Smooth muscle cell (in vitro differentiated cells): ENCODE results near the gene PTPRO. TPM values are rescaled to one million over a fixed set of nuclear protein-coding genes. Genes with fewer than 3 reads are reported as not detected.
A peak's percentile ranks its signal among the peaks of the same experiment; 100 is the strongest.

Experiments
- DNase-seq: peaks from one replicate; lab custom pipeline; 2025; ENCODE audit not compliant: unreplicated experiment; lab: John Stamatoyannopoulos, UW
- H2AFZ ChIP-seq: fragments of 200-600 bp; sonication (generic); 2 replicates; pipeline ENCODE4 v1.6.0; 2016; ENCODE audit warnings: antibody characterized with exemption, low read depth, mild to moderate bottlenecking
- H3F3A ChIP-seq: fragments of 200-600 bp; sonication (generic); 2 replicates; pipeline ENCODE4 v1.6.0; 2017; ENCODE audit warnings: antibody characterized with exemption, low read depth
- H3K27ac ChIP-seq: fragments of 200-600 bp; sonication (generic); 2 replicates; pipeline ENCODE4 v1.5.1; 2016; ENCODE audit warnings: low read depth, mild to moderate bottlenecking
- H3K27me3 ChIP-seq: fragments of 200-600 bp; sonication (generic); 2 replicates; pipeline ENCODE4 v1.6.1; 2016; ENCODE audit warnings: low read depth, mild to moderate bottlenecking
- H3K36me3 ChIP-seq: fragments of 200-600 bp; sonication (generic); 2 replicates; pipeline ENCODE4 v1.5.1; 2016; ENCODE audit warnings: low read depth
- H3K4me1 ChIP-seq: fragments of 200-600 bp; sonication (generic); 2 replicates; pipeline ENCODE4 v1.5.1; 2016; ENCODE audit warnings: low read depth
- H3K4me2 ChIP-seq: fragments of 200-600 bp; sonication (generic); 2 replicates; pipeline ENCODE4 v1.6.0; 2016; ENCODE audit warnings: mild to moderate bottlenecking
- H3K4me3 ChIP-seq: fragments of 200-600 bp; sonication (generic); 2 replicates; pipeline ENCODE4 v1.5.1; 2016; ENCODE audit warnings: mild to moderate bottlenecking
- H3K79me2 ChIP-seq: fragments of 200-600 bp; sonication (generic); 2 replicates; pipeline ENCODE4 v1.6.0; 2016; ENCODE audit warnings: low read depth, mild to moderate bottlenecking
- H3K9ac ChIP-seq: fragments of 200-600 bp; sonication (generic); 2 replicates; pipeline ENCODE4 v1.6.0; 2016; ENCODE audit warnings: low read depth
- H3K9me3 ChIP-seq: fragments of 200-600 bp; sonication (generic); replicated peaks from 2 replicates; pipeline ENCODE4 v1.5.1; 2016; ENCODE audit warnings: low read depth
- H4K20me1 ChIP-seq: fragments of 200-600 bp; sonication (generic); 2 replicates; pipeline ENCODE4 v1.6.0; 2016; ENCODE audit warnings: low read depth
- CTCF ChIP-seq: fragments of 200-600 bp; sonication (generic); IDR thresholded peaks from 2 replicates; pipeline ENCODE4 v1.5.1; 2017; ENCODE audit warnings: borderline replicate concordance, mild to moderate bottlenecking, antibody characterized with exemption; ENCODE audit not compliant: insufficient read depth, poor library complexity, severe bottlenecking
- WGBS: methylation state at CpG from one replicate; pipeline ENCODE4 v1.1.7; 2016; ENCODE audit warnings: low lambda C conversion rate; 5-methylcytosine and 5-hydroxymethylcytosine counted together
- polyA plus RNA-seq: library from polyadenylated mRNA; unstranded; fragments of >200 nt; fragmentation: Nextera tagmentation; extraction: Ambion mirVana; gene quantifications from 2 replicates; pipeline ENCODE4 v1.2.1, GENCODE V29; 2016
- total RNA-seq: library from RNA; depleted of rRNA; stranded (reverse); fragments of >200 nt; gene quantifications from 2 replicates; pipeline ENCODE4 v1.2.3, GENCODE V29; 2014

Gene PTPRO
- total and polyA plus RNA-seq, 2 experiments from 2014 or later = not detected

- Histone ChIP-seq H3F3A (no peaks in the 10 kb centered on the region), H2AFZ (no peak overlapping the region), H3K4me3 (no peak overlapping the region), H3K9ac (no peak overlapping the region), H4K20me1 (no peaks in the 10 kb centered on the region), H3K9me3 (no peaks in the 10 kb centered on the region), H3K4me2 (no peak overlapping the region), H3K27me3 (no peaks in the 10 kb centered on the region), H3K36me3 (no peaks in the 10 kb centered on the region), H3K27ac (no peak overlapping the region), H3K79me2 (no peaks in the 10 kb centered on the region), H3K4me1 (no peaks in the 10 kb centered on the region)
- 95% methylated on average over 1 of the region's 1 CpG for WGBS
- TF ChIP-seq CTCF = no peak
- DNase-seq = no peak
Observed at GRCh38 chr12:15561396-15561795, 239.1 kb downstream of the PTPRO start.

- Histone ChIP-seq H3K4me1 (no peaks in the 10 kb centered on the region), H3K27me3 (no peaks in the 10 kb centered on the region), H3K4me2 (no peak overlapping the region), H3K27ac (no peak overlapping the region), H3K4me3 (no peak overlapping the region), H3F3A (no peaks in the 10 kb centered on the region), H3K9ac (no peak overlapping the region), H3K79me2 (no peaks in the 10 kb centered on the region), H3K9me3 (no peaks in the 10 kb centered on the region), H3K36me3 (no peaks in the 10 kb centered on the region), H4K20me1 (no peaks in the 10 kb centered on the region), H2AFZ (no peak overlapping the region)
- TF ChIP-seq CTCF = no peak
- 79% methylated on average over 3 of the region's 3 CpGs for WGBS
- DNase-seq = no peak
Observed at GRCh38 chr12:15562263-15562662, 240.0 kb downstream of the PTPRO start.

GRCh38 chr12:15563663-15564062, 241.4 kb downstream of the PTPRO start:
- H3K27me3 ChIP-seq = no peaks in the 10 kb centered on the region
- no peak for TF ChIP-seq CTCF
- no peaks in the 10 kb centered on the region for H3F3A ChIP-seq
- no peak overlapping the region for H3K27ac ChIP-seq
- WGBS = 73% methylated on average over 5 of the region's 5 CpGs
- H3K4me2 ChIP-seq = peak overlapping the region; percentile 30
- no peaks in the 10 kb centered on the region for H3K4me1 ChIP-seq
- H3K79me2 ChIP-seq = no peaks in the 10 kb centered on the region
- H2AFZ ChIP-seq = peak overlapping the region; percentile 79
- H4K20me1 ChIP-seq = no peaks in the 10 kb centered on the region
- no peaks in the 10 kb centered on the region for H3K36me3 ChIP-seq
- no peak overlapping the region for H3K9ac ChIP-seq
- no peak overlapping the region for H3K4me3 ChIP-seq
- no peak for DNase-seq
- no peaks in the 10 kb centered on the region for H3K9me3 ChIP-seq

GRCh38 chr12:15574353-15574752, 252.0 kb downstream of the PTPRO start:
- Histone ChIP-seq H3K9ac (no peak overlapping the region), H3K79me2 (no peaks in the 10 kb centered on the region), H3K4me3 (no peak overlapping the region), H3K9me3 (no peaks in the 10 kb centered on the region), H2AFZ (no peak overlapping the region), H3K4me1 (no peaks in the 10 kb centered on the region), H3K4me2 (no peak overlapping the region), H3K27ac (no peak overlapping the region), H3F3A (no peaks in the 10 kb centered on the region), H4K20me1 (no peaks in the 10 kb centered on the region), H3K27me3 (no peaks in the 10 kb centered on the region), H3K36me3 (no peaks in the 10 kb centered on the region)
- WGBS = 93% methylated on average over 1 of the region's 1 CpG
- no peak for DNase-seq
- no peak for TF ChIP-seq CTCF
